Muscle layer of colon (tissue), 2 donors: ENCODE data around the gene SPNS3.

ENCODE experiments used
- H3K27ac ChIP-seq: one replicate; pipeline ENCODE4 v1.7.0; 2013; ENCODE audit warnings: low read depth, mild to moderate bottlenecking, low read length, moderate library complexity
- H3K27me3 ChIP-seq, 2 donors: one replicate each; pipeline ENCODE4 v1.7.0; 2013; ENCODE audit warnings: low read length in 2 of 2, mild to moderate bottlenecking in 2 of 2; ENCODE audit not compliant: insufficient read depth in 2 of 2, control insufficient read depth in 1 of 2
- H3K36me3 ChIP-seq: one replicate; pipeline ENCODE4 v1.7.0; 2013; ENCODE audit warnings: mild to moderate bottlenecking, low read length; ENCODE audit not compliant: insufficient read depth
- H3K4me1 ChIP-seq: one replicate; pipeline ENCODE4 v1.7.0; 2013; ENCODE audit warnings: mild to moderate bottlenecking, low read length; ENCODE audit not compliant: insufficient read depth
- H3K4me3 ChIP-seq, 2 donors: one replicate each; pipeline ENCODE4 v1.7.0; 2013; ENCODE audit warnings: low read length in 2 of 2, low read depth in 1 of 2, mild to moderate bottlenecking in 1 of 2, moderate library complexity in 1 of 2
- H3K9ac ChIP-seq: one replicate; pipeline ENCODE4 v1.7.0; 2013; ENCODE audit warnings: low read length
- H3K9me3 ChIP-seq: one replicate; pipeline ENCODE4 v1.7.0; 2013; ENCODE audit warnings: mild to moderate bottlenecking, low read length
- donor health status: abdominal sarcoma.
- donor health status: Adenocarcinoma of cecum.

Gene SPNS3

DNA sequence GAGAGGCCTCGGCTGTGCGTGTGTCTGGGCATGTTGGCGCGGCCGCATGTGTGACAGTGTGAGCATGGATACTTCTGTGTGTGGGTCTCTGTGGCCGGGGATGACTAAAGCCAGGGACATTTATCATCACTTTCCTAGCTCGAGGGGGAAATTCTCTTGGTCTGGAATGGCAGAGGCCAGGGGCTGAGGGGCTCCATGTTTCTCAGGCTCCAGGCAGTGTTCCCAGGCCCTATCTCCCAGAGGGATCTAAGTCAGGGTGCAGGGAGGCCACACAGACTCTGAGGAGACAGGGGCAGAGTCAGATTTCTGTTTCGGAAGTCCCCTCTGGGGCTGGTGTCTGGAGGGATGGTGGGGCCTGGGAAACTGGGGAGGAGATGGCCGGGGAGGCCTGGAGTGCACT, 41.3 kb downstream of the SPNS3 start:
- Histone ChIP-seq H3K27me3 (no peaks in the 10 kb centered on the region), H3K9ac (no peak overlapping the region), H3K27ac (no peak overlapping the region), H3K4me1 (no peaks in the 10 kb centered on the region), H3K9me3 (no peaks in the 10 kb centered on the region), H3K36me3 (no peaks in the 10 kb centered on the region), H3K4me3 (no peak overlapping the region)

DNA sequence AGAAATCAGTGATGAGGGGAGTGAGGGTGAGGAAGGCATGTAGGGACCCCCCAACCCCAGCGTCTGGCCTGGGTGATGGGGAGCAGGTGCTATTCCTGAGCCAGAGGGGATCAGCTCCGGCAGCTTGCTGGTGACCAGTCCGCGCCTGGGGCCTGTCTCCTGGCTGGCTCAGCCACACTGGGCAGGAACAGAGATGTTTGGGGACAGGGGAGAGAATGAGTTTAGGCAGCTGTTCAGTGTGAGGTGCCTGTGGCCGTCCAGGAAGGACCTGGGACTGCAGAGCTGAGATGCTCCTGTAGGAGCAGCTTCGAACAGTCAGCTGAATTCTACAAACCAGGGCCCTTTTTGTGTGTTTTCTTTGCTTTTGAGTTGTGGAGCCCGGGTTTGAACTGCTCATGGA, 41.7 kb downstream of the SPNS3 start:
- Histone ChIP-seq H3K36me3 (no peaks in the 10 kb centered on the region), H3K9me3 (no peaks in the 10 kb centered on the region), H3K9ac (no peak overlapping the region), H3K27me3 (no peaks in the 10 kb centered on the region), H3K27ac (no peak overlapping the region), H3K4me1 (no peaks in the 10 kb centered on the region), H3K4me3 (no peak overlapping the region)

DNA sequence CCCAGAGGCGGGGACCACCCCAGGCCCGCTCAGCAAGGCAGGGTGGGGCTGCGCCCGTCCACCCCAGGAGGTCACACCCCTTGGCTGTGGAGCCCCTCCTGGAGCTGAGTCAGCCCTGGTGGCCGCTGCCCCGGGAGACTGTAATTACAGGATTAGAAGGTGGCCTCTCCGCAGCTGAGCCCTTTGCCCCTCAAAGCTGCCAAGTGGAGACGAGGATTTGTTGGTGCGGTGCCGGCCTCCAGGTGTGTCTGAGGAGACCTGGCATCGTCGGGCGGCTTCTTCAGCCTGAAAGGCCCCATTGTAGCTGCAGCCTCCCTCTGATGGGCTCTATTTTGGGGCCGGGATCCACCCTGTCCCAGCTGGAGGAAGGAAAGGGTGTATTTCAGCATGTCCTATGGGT, 42.3 kb downstream of the SPNS3 start:
- Histone ChIP-seq H3K36me3 (no peaks in the 10 kb centered on the region), H3K9ac (no peak overlapping the region), H3K9me3 (no peaks in the 10 kb centered on the region), H3K4me3 (no peak overlapping the region), H3K4me1 (no peaks in the 10 kb centered on the region), H3K27me3 (no peaks in the 10 kb centered on the region), H3K27ac (no peak overlapping the region)

DNA sequence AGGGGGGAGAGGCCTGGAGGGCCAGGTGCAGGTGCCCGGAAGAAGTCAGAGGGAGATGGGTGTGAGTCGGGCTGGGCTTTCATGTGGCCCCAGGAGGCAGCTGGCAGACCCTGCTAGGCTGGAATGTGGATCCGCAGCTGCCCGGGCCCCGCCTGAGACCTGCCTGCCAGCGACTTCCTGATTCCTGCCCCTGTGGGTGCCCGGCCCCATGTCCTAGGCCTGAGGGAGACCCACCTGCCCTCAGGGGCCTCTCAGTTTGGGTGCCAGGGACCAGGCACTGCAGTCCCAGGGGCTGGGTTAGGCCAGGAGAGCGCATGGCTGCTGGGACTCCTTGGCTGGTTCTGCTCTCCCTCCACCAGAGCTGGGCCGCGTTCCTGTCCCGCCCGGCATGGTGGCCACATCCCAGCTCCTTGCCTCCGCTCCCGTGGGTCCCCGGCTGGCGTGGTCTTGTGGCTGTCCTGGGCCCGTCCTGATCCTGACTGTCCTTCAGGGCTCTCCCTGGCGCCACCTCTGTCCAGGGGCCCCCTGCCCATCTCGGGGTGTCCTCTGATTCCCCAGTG, 42.9 kb downstream of the SPNS3 start:
- Histone ChIP-seq H3K4me3 (no peak overlapping the region), H3K4me1 (no peaks in the 10 kb centered on the region), H3K36me3 (no peaks in the 10 kb centered on the region), H3K9me3 (no peaks in the 10 kb centered on the region), H3K27me3 (no peaks in the 10 kb centered on the region), H3K9ac (no peak overlapping the region), H3K27ac (no peak overlapping the region)

DNA sequence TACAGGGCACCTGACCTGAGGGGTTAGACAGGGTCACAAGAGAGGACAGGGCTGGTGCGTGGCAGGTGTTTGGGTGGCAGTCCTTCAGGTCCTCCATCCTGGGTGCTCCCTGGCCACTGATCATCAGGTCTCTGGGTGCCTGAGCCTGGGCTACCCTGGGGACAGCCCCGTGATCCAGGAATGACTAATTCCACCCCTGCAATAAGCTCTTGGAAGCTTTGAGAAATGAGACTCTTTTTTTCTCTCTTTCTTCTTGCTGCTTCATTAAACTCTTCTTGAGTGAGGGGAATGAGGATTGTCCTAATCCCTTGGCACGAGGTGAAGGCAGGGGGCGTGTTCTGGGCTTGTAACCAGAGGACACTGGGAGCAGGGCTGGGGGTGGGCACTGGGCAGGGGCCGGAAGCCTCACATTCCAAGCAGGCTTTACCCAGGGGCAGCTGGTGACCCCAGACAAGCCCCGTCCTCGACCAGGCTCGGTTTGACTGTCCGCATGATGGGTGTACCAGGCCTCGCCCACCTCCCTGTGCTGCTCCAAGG, 43.6 kb downstream of the SPNS3 start:
- H3K27me3 ChIP-seq: no peaks in the 10 kb centered on the region
- H3K9me3 ChIP-seq: no peaks in the 10 kb centered on the region
- H3K36me3 ChIP-seq: no peaks in the 10 kb centered on the region
- H3K4me3 ChIP-seq: no peak overlapping the region
- H3K4me1 ChIP-seq: no peaks in the 10 kb centered on the region
- no peak overlapping the region for H3K27ac ChIP-seq
- no peak overlapping the region for H3K9ac ChIP-seq

DNA sequence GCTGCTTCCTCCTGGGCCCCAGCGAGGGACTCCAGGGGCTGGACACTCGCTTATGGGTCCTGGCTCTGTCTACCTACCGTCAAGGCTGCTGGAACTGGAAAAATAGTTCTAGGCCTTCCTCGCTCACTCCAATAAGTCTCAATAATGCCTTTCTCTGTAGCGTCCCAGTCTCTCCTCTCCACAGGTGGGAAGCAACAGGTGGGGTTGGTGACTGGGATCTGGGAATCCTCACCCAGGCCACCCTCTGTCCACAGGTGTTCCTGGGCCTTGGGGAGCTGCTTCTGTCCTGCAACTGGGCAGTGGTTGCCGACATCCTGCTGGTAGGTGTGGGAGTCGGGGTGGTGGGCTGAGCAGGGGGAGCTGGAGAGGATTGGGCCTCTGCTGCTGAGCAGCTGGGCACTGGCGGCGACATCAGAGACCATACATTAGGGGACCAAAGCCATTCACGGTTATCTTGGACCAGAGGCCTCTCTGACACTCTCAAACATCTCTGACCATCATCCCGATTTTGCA, 44.6 kb downstream of the SPNS3 start:
- no peaks in the 10 kb centered on the region for H3K4me1 ChIP-seq
- H3K9me3 ChIP-seq: no peaks in the 10 kb centered on the region
- H3K4me3 ChIP-seq: no peak overlapping the region
- no peak overlapping the region for H3K9ac ChIP-seq
- H3K36me3 ChIP-seq: no peaks in the 10 kb centered on the region
- H3K27ac ChIP-seq: no peak overlapping the region
- H3K27me3 ChIP-seq: no peaks in the 10 kb centered on the region

DNA sequence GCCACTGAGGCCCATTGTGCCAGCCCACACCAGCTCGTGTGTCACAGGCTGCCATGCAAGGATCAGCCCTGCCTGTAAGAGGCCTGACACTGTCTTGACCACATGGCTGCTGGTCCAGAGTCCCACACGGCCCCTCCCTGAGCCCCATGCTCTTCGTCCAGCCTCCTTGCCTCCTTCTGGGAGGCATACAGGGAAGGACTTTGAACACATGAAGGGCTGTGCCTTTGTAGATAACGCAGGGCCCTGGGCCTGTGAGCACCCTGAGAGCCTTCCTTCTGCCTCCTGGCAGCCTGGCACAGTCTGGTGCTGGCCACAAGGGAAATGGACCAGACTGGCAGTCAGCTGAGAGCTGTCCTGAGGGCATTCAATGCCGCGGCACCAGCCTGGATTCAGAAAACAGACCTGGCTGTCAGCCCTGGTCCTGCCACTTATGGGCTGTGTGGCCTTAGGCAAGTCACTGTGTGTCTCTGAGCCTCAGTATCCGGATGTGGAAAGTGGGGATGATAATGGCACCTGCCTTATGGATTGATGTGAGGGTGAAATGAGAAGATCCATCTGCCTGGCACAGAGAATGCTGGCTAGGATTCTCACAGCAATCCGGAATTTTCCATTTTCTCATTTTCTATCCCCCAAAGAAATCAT, 45.7 kb downstream of the SPNS3 start:
- H3K9ac ChIP-seq: no peak overlapping the region
- H3K27ac ChIP-seq: no peak overlapping the region
- H3K4me1 ChIP-seq: no peaks in the 10 kb centered on the region

DNA sequence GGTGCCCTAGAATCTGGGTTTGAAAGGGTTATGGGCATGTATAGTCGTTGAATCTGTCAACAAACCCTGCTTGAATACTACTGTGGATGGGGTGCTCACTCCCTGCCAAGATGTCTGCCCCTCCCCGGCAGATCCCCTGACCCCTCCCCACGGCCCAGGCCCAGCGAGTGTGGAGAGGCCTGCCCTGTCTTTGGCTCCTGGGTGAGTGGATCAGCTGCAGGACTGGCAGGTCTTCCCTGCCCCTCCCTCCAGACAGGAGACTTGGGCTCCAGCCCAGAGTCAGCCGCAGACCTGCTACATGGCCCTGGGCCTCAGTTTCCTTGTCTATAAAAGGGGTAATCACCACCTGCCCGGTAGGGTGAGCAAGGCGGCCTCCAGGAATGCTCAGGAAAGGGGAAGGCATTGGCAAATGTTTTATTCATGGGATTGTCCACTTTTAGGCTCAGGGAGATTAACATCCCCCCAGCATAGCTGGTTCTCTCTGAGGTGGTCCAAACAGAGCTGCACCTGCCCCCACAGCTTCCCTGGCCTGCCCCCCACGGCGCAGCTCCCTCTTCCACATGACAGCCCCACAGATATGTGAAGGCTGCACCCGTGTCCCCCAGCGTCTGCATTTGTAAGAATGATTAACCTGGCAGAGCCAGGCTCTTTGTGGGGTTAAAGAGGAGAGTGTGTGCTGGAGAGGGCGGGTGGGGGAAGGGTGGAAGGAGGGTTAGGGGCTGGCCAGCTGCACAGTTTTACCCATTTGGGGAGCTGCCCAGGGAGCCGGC, 46.4 kb downstream of the SPNS3 start:
- Histone ChIP-seq H3K9ac (no peak overlapping the region), H3K4me3 (no peak overlapping the region), H3K9me3 (no peaks in the 10 kb centered on the region), H3K4me1 (no peaks in the 10 kb centered on the region), H3K36me3 (no peaks in the 10 kb centered on the region), H3K27ac (no peak overlapping the region), H3K27me3 (no peaks in the 10 kb centered on the region)

More for the DNA sequence above, 45.7 kb downstream of the SPNS3 start:
- no peaks in the 10 kb centered on the region for H3K27me3 ChIP-seq
- no peak overlapping the region for H3K4me3 ChIP-seq
- no peaks in the 10 kb centered on the region for H3K36me3 ChIP-seq
- H3K9me3 ChIP-seq: no peaks in the 10 kb centered on the region

DNA sequence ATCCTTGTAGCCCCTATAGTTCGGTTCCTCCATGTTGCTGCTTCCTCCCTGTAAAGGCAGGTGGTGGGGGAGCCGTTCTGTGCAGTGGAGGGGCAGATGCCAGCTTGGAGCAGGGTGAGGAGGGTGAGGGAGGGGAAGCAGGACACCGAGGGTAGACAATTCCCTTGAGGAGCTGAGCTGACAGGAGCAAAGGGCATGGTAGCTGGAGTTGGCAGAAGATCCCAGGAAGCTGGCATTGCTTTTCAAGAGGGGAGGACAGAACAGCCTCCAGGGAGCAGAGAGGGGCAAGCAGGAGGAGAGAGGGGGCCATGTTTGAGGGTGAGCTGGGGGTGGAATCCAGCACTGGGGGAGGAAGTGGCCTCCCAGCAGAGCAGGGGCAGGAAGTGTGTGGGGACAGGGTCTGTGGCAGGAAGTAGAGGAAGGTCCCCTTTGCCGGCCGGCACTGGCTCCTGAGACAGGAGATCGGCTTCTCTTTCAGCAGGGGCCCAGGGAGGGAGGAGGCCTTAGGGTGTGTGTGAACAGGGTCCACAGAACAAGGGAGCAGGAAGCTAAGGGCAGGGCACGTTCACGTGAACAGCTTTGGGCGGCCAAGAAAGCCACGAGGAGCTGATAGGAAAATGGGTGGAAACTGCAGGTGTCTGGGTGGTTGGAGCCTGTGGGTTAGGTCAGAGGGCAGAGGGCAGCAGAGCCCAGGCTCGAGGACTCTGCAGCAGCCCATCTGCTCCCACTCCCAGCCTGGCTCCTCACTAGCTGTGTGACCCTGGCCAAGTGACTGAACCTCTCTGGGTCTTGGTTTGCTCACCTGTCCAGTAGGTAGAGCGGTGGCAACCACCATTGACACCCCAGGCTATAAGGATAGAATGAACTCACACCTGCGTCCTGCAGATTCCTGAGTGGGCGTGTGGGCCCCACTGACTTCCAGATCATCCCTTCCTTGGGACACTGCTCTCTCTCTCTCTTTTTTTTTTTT, 47.5 kb downstream of the SPNS3 start:
- H3K4me1 ChIP-seq: no peaks in the 10 kb centered on the region
- H3K27ac ChIP-seq: no peak overlapping the region

DNA sequence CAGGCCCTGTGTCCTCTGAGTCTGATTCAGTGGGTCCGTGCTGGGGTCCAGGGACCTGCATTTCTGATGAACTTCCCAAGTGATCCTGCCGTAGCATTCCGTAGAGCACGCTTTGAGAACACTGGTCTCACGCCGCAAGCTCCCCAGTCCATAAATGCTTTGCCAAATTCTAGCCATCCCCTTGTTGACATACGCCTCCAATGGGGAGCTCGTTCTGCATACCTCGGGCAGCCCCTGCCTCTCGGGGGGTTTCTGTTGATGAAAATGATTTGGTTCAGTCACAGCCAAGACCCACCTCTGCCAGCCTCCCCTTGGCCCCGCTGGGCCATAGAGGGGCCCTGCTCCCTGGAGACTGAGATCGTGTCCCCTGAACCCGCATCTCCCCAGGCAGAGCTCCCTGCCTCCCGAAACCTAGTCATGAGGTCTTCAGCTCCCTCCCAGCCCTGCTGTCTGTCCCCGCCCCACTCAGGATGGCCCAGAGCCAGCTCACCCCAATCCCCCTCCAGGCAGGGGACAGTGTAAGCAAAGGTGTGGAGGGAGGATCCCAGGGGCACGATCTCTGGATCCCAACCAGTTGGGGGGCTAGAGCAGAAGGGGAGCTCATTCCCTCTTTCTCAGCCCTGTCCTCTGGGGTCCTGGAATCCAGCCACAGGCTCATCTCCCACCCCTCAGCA, 48.7 kb downstream of the SPNS3 start:
- Histone ChIP-seq H3K27me3 (no peaks in the 10 kb centered on the region), H3K4me1 (no peaks in the 10 kb centered on the region), H3K36me3 (no peaks in the 10 kb centered on the region), H3K9me3 (no peaks in the 10 kb centered on the region), H3K27ac (no peak overlapping the region), H3K4me3 (no peak overlapping the region), H3K9ac (no peak overlapping the region)

More for the DNA sequence above, 47.5 kb downstream of the SPNS3 start:
- H3K36me3 ChIP-seq: no peaks in the 10 kb centered on the region
- H3K9me3 ChIP-seq: no peaks in the 10 kb centered on the region
- H3K9ac ChIP-seq: no peak overlapping the region
- no peak overlapping the region for H3K4me3 ChIP-seq
- H3K27me3 ChIP-seq: no peaks in the 10 kb centered on the region
